ENCODE measurements around the gene ATAT1. TPM values are rescaled to one million over a fixed set of nuclear protein-coding genes. Genes with fewer than 3 reads are reported as not detected.

The ATAT1 gene
- total and polyA plus RNA-seq, 10 of the 15 experiments (the other 5 are each of a cell fraction or from before 2014, with no cell fraction given), result 1.1 to 14.2 (median 6.9) TPM

DNA sequence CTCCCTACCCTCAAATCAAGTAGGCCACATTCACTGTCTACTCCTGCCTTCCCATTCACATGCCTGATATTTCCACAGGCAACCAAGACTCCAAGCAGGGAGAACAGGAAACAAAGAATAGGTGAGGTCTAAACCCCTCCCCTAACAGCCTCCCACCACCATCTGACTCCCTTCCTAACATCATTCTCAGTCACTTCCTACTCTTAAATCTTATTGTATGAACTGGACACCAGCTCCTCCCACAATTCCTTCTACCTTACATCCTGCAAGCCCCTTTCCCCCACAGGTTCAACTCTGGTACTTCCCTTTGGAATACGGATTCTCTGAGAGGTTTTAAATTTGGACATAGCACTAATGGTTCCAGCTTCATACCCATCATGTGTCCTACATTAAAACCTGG lies 19.3 kb downstream of the ATAT1 start (continued):
- TF ChIP-seq, protein P1, sequence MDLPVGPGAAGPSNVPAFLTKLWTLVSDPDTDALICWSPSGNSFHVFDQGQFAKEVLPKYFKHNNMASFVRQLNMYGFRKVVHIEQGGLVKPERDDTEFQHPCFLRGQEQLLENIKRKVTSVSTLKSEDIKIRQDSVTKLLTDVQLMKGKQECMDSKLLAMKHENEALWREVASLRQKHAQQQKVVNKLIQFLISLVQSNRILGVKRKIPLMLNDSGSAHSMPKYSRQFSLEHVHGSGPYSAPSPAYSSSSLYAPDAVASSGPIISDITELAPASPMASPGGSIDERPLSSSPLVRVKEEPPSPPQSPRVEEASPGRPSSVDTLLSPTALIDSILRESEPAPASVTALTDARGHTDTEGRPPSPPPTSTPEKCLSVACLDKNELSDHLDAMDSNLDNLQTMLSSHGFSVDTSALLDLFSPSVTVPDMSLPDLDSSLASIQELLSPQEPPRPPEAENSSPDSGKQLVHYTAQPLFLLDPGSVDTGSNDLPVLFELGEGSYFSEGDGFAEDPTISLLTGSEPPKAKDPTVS (IDR thresholded peaks at IDR 0.05; ENCODE audit: low read depth, low read length), result no peak
- no peak for TF ChIP-seq MEF2B (IDR thresholded peaks at IDR 0.05; ENCODE audit: partially characterized antibody, poor library complexity, severe bottlenecking)
- no peak for TF ChIP-seq EP300 (IDR thresholded peaks at IDR 0.05; ENCODE audit: borderline replicate concordance in 1 of 2, control insufficient read depth in 1 of 2, low read depth in 2 of 2, low read length in 2 of 2)
- TF ChIP-seq LARP7 (IDR thresholded peaks at IDR 0.05), result no peak
- TF ChIP-seq, protein P2, sequence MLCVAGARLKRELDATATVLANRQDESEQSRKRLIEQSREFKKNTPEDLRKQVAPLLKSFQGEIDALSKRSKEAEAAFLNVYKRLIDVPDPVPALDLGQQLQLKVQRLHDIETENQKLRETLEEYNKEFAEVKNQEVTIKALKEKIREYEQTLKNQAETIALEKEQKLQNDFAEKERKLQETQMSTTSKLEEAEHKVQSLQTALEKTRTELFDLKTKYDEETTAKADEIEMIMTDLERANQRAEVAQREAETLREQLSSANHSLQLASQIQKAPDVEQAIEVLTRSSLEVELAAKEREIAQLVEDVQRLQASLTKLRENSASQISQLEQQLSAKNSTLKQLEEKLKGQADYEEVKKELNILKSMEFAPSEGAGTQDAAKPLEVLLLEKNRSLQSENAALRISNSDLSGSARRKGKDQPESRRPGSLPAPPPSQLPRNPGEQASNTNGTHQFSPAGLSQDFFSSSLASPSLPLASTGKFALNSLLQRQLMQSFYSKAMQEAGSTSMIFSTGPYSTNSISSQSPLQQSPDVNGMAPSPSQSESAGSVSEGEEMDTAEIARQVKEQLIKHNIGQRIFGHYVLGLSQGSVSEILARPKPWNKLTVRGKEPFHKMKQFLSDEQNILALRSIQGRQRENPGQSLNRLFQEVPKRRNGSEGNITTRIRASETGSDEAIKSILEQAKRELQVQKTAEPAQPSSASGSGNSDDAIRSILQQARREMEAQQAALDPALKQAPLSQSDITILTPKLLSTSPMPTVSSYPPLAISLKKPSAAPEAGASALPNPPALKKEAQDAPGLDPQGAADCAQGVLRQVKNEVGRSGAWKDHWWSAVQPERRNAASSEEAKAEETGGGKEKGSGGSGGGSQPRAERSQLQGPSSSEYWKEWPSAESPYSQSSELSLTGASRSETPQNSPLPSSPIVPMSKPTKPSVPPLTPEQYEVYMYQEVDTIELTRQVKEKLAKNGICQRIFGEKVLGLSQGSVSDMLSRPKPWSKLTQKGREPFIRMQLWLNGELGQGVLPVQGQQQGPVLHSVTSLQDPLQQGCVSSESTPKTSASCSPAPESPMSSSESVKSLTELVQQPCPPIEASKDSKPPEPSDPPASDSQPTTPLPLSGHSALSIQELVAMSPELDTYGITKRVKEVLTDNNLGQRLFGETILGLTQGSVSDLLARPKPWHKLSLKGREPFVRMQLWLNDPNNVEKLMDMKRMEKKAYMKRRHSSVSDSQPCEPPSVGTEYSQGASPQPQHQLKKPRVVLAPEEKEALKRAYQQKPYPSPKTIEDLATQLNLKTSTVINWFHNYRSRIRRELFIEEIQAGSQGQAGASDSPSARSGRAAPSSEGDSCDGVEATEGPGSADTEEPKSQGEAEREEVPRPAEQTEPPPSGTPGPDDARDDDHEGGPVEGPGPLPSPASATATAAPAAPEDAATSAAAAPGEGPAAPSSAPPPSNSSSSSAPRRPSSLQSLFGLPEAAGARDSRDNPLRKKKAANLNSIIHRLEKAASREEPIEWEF (IDR thresholded peaks at IDR 0.05; ENCODE audit: insufficient replicate concordance, low read depth, low read length), result no peak
- TF ChIP-seq KLF5 (IDR thresholded peaks at IDR 0.05; ENCODE audit: partially characterized antibody), result no peak
- TF ChIP-seq POLR2A (IDR thresholded peaks at IDR 0.05; ENCODE audit: low read depth, low read length), result no peak
- TF ChIP-seq FOXM1 (IDR thresholded peaks at IDR 0.05; ENCODE audit: low read depth, low read length), result no peak

Data from GM12878 (cell line).